Right ventricle myocardium inferior (tissue), 1 donor: Measurements from ENCODE around the gene MFSD1. TPM values are rescaled to one million over a fixed set of nuclear protein-coding genes. Genes with fewer than 3 reads are reported as not detected.

ENCODE experiments used
- ATAC-seq: fragments of 200-7000 bp; cut with Tn5 transposase; one replicate; pipeline ENCODE4 v1.9.1; 2020; ENCODE audit warnings: mild to moderate bottlenecking, moderate library complexity
- DNase-seq: peaks from one replicate; pipeline ENCODE4 v3.0.0; 2021; ENCODE audit errors: missing footprints
- intact Hi-C: fragments of 100-400 bp; cut with DNase I; formaldehyde crosslinking; loops from one replicate; pipeline ENCODE4 v1.11.0; 2022
- total RNA-seq: library from RNA; stranded (reverse); fragmentation: NEBNext Ultra II Directional; extraction: Animal tissue kit (Norgen Biotek cat#: 25700); gene quantifications from one replicate; pipeline ENCODE4 v1.2.1, GENCODE V29; 2021
- donor health status: DM: no; HTN: yes; CAD: no; lungs with severe emphysema.

The MFSD1 gene
- total RNA-seq, 1 donor from 2014 or later = 32.2 TPM

GRCh38 chr3:158842976-158843375, 41.1 kb downstream of the MFSD1 start:
- ATAC-seq = no peak
- intact Hi-C loops = no loop called here
- DNase-seq = no peak

DNA sequence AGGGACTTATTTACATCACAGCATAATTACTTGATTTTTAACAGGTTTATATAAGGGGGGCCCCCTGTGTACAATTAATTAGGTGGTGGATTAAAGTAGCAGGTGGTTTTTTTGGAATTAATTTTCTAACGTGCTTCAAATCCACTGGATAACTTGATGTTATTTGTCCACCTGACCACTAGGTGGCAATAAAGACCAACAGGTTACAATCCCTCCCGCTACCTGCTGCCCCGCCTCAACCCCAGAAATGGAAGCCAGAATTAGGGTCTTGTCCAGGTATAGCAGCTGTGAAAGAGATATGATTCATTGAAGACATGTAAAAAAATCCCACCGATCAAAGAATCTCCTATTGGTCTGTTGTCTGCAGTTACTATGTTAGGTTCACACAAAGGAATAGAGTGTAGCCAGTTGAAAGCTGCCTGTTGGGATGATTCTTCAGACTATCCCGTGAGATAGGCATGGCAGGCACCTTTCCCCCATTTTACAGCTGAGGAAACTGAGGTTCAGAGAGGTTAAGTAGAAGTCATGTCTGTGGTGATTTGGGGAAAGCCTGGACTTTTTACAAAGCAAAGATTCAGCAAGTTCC, 44.0 kb downstream of the MFSD1 start:
- intact Hi-C loops = loop anchor here (1.0 kb wide), 1 partner anchor 414 kb away; no protein-coding TSS in a partner anchor
- DNase-seq (no peak), ATAC-seq (no peak)

DNA sequence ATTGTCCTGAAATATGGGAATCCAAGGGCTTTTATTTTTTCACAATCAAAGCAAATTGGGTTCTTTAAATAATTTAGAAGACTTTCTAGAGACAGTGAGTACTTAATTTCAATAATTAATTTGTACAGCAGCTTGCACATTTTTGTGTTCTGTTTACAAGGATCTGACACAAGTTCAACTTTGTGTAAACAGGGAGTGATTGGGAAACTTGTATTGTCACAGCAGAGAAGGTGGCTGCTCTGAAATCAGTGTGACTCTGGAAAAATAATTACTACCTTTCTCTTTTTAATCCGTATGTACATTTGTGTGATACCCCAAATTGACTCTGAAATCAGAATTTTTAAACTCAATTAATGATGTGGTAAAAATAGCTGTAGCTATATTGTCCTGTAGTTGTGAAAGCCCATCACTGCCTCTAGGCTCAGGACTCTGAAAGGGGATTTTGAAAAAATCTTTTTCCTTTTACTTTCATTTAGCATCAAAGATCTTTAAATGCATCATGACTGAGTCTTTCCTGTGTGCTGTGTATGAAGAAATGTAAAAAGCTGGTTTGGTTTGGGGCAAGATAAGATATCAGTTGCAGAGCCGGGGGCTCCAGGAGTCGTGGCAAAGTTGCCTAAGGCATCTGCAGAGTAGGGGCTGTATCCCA, 45.1 kb downstream of the MFSD1 start:
- no peak for ATAC-seq
- intact Hi-C loops = no loop called here
- DNase-seq = no peak

DNA sequence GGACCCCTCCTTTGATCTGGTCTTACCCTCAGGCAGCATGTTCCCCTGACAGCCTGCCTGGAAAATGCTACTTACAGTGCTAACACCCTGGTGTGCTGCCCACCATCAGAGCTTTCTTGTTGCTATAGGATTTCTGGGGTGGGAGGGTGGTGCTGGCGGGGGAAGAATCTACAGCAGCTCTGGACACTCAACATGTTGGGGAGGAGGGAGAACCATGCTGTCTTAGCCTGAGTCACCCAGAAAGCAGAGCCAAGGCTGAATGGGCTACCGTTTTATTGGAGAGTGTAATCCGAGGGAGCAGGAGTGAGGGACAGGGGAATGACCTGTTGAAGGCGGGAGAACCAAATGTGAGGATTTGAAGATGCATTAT, 45.6 kb downstream of the MFSD1 start:
- ATAC-seq (no peak), DNase-seq (no peak)
- intact Hi-C loops = no loop called here

- intact Hi-C loops = no loop called here
- DNase-seq (no peak), ATAC-seq (no peak)
Measured at GRCh38 chr3:158847885-158848284, 46.0 kb downstream of the MFSD1 start.

- no peak for ATAC-seq
- DNase-seq = no peak
- intact Hi-C loops = no loop called here
Measured at GRCh38 chr3:158849757-158850156, 47.9 kb downstream of the MFSD1 start.

DNA sequence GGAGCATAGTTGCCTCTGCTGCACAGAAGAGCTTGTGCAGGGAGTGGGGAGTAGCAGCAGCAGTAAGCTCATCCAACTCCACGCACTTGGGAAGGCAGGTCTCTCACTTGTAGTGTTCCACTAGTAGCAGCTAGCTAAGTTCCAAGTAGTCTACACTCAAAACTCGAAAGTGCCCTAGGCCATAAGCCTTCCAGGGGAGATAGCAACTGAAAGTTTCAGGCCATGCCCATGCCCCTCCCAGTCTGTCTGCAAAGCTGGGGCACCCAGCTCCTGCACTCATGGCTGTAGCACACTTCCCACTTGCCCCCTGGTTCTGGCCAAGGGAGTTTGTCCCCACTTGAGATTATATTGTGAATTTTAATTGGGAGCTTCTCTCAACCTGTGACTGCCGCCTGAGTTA, 57.5 kb downstream of the MFSD1 start:
- ATAC-seq = no peak
- intact Hi-C loops = no loop called here
- DNase-seq = no peak

DNA sequence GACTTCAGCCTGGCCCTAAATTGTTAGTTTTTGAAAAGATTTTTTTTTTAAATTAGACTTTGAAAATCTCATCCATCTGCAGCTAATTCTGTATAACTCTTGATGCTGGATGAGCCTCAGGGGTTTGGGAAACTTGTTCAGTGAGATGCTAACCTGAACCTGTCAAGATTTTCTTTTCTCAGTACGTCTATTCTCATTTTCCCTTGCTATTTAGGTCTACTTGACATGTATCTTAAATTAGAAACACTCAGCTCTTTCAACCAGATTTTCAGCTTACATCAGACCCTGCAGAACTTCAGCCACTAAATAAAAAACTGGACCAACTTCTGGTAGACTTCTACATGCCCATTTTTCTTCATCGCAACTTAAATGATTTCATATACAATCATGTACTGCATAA, 61.4 kb downstream of the MFSD1 start:
- no peak for DNase-seq
- intact Hi-C loops = no loop called here
- no peak for ATAC-seq

DNA sequence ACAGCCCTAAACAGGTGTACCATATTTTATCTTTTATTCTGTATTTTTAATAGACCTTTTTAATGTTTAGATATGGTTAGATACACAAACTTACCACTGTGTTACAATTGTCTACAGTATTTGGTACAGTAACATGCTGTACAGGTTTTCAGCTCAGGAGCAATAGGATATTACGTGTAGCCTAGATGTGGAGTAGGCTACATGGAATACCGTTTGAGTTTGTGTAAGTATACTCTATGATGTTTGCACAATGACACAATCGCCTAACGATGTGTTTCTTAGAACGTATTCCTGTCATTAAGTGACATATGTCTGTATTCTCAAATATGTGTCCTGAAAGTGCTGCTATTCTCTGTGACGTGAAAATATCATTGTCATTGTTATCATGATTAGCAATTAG, 62.6 kb downstream of the MFSD1 start:
- DNase-seq (no peak), ATAC-seq (no peak)
- intact Hi-C loops = no loop called here

DNA sequence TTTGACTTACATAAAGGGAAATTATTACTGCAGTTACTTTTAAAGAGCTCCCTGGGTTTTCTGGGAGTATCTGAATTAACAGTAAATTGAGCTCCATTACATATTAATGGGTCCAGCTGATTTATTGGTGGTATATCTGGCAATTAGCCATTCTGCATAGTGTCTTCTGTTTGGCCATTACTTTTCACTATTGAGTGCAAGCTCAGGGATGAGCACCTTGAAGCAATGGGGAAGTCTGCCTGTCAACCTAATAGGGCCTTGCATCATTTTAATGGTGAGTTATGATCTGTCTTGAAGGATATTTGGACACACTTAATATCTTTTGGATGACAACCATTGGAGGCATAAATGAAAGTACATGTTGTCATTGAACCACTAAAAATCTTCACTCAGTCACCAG, 73.8 kb downstream of the MFSD1 start:
- DNase-seq (no peak), ATAC-seq (no peak)
- intact Hi-C loops = no loop called here

Other genes with a start within 250 kb of the MFSD1 start
- 191 TPM for gene MLF1, start 230.9 kb upstream of the MFSD1 start, total RNA-seq
- gene GFM1, start 157.5 kb upstream of the MFSD1 start, total RNA-seq = 60.1 TPM
- gene LXN, start 129.4 kb upstream of the MFSD1 start, total RNA-seq = 3.9 TPM
- gene RARRES1, start 69.6 kb upstream of the MFSD1 start, total RNA-seq = 22.3 TPM